HG03558 (cell line): ENCODE data around the gene KIF27.
A peak's percentile ranks its signal among the peaks of the same experiment; 100 is the strongest.
"Not testable (repeated sequence)": the region's sequence is repeated elsewhere in the genome, so short reads cannot be mapped to it uniquely, and the experiment has no call there.

Experiments used
- ATAC-seq: cut with Tn5 transposase; IDR thresholded peaks from one replicate; pipeline ENCODE4 v1.9.1; 2021; ENCODE audit warnings: moderate number of reproducible peaks; ENCODE audit not compliant: unreplicated experiment; ENCODE audit errors: extremely low read depth

The KIF27 gene

GRCh38 chr9:83932851-83933250 is 11.6 kb upstream of the KIF27 start:
- ATAC-seq: no peak

DNA sequence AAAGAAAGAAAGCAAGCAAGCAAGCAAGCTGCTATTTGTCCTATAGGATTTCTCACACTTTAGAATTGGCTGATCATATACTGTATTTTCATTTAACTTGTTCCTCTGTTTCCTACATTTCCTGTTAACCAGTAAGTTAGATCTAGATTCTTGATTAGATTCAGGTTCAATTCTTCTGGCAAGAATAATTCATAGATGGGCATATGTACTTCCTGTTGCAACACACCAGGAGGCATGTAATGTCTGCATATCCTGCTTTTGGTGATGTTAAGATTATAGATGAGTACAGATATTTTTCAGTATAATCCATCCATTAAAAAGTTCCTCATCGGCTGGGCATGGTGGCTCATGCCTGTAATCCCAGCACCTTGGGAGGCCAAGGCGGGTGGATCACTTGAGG is 10.8 kb upstream of the KIF27 start:
- no peak for ATAC-seq

- no peak for ATAC-seq
These were observed 9.6 kb upstream of the KIF27 start for GRCh38 chr9:83930881-83931280.

GRCh38 chr9:83927591-83927990 is 6.4 kb upstream of the KIF27 start:
- no peak for ATAC-seq

GRCh38 chr9:83920469-83920926 is 734 bp downstream of the KIF27 start:
- ATAC-seq: no peak

DNA sequence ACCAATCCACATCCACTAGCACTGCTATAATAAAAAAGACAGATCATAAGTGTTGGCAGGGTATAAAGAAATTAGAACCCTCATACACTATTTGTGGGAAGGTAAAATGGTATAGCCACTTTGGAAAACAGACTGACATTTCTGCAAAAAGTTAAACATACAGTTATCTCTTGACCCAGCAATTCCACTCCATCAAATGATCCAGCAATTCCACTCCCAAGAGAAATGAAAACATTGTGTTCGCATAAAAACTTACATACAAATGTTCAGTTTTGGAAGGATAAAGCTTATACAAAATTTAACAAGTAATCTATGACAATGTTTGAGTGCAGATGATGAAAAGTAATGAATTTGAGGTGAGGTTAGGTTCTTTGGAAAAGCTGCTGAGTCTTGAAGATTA is 2.1 kb downstream of the KIF27 start:
- ATAC-seq: no peak

DNA sequence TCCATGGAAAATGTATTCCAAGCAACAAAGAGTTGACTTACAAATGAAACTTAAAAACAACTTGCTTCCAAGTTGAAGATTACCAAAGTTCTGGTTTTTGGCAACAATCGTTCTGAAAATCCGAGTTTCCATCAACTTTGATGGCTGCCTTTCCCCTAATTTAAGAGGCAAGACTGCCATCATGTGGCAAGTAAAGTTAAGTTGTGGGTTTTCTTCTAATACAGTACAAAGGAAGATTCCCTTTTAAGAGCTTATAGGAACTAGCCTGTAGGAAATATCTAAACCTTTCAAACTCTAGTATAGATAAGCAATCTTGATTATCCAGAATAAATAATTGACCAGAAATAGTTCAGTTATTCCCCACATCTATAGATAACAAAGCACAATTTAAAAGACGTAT is 9.0 kb downstream of the KIF27 start:
- ATAC-seq: peak; percentile 52

- no peak for ATAC-seq
These were observed 15.1 kb downstream of the KIF27 start for GRCh38 chr9:83906144-83906543.

- not testable (repeated sequence) for ATAC-seq
These were observed 20.6 kb downstream of the KIF27 start for GRCh38 chr9:83900615-83901014.

GRCh38 chr9:83894301-83894700 is 26.9 kb downstream of the KIF27 start:
- ATAC-seq: not testable (repeated sequence)

DNA sequence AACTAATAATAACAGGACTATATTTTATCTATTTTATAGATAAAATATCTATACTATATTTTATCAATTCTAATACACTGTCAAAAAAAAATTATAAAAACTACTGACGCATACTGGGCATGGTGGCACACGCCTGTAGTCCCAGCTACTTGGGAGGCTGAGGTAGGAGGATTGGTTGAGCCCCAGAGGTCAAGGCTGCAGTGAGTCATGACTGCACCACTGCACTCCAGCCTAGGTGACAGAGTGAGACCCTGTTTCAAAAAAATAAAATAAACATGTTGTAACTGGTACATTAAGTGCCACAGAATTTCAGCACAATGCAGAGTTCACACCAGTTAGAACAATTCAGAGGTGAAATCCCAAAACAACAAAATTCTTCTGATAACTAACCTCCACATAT is 34.7 kb downstream of the KIF27 start:
- ATAC-seq: not testable (repeated sequence)

DNA sequence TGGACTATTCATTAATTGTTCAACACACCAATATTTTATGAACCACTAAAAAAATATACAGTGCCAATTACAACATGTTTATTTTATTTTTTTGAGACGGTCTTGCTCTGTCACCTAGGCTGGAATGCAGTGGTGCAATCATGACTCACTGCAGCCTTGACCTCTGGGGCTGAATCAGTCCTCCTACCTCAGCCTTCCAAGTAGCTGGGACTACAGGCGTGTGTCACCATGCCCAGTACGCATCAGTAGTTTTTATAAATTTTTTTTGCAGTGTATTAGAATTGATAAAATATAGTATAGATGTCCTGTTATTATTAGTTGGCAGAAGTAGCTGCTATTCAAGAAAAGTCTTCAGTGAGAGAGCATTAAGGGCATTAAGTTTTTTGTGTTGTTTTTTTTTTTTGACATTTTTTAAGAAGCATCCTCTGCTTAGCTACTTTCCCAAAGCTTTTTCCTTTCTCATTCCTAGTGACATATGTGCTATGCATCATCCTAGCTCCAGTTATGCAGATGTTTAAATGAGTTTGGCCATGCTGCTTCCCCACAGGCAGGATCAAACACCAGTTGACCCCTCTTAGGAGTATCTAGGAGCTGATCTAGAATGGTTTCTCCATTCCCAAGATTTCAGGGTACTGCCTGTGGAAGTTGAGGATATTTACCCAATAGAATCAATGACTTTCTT is 35.5 kb downstream of the KIF27 start:
- not testable (repeated sequence) for ATAC-seq

- ATAC-seq: not testable (repeated sequence)
These were observed 39.4 kb downstream of the KIF27 start for GRCh38 chr9:83881687-83882408.

GRCh38 chr9:83875559-83875958 is 45.7 kb downstream of the KIF27 start:
- not testable (repeated sequence) for ATAC-seq

- not testable (repeated sequence) for ATAC-seq
These were observed 71.3 kb downstream of the KIF27 start for GRCh38 chr9:83849895-83850294.

DNA sequence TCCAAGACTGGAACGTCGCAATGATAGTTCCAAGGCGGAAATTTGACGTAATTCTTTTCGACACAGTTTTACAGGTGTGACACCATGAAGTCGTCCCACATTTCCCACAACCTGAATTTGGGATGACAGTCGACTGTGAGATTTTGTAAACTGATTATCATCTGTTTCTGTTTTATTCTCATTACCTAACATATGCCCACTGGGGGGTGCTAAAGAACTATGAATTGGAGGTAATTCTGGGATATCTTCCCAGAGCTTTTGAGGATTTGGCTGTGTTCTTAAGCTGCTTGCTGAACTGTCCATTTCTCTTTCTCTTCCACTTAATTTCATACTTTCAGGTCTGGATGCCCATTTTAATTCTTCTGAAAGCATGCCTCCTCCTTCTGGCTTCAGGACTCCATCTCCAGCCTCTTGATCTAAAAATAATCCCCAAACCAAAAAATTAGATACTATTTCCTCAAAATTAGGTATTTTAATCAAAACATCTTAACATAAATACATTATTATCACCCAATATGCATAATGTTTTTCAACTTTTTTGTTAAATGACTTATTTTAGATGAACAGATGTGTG is 84.1 kb downstream of the KIF27 start:
- not testable (repeated sequence) for ATAC-seq

DNA sequence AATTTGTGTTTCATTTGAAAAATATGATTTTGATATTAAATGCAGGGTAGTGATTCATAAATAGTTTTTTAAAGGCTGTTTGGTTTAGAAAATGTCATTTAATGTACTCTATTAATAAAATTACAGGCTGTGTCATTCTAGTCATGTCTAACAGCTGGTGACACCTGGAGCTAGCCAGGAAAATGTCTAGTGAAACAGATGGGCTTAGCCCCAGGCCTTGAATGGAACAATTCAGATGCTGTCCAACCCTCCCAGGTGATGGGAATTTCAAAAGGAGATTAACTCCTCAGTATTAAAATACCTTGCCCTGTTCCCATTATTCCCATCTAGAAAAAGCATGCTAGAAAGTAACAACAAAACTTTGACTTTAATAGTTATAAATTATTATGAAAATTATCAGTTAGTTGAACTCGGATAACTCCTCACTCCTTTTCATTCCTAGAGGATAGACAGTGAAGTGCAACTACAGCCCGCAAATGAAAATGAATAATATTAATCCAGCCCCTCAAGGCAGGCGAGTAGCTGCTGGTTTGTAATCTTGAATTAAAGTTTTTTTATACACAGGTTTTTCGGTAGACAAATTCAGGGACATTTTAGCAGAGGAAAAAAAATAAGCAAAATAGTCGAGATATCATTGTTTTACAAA is 90.7 kb downstream of the KIF27 start:
- not testable (repeated sequence) for ATAC-seq

- not testable (repeated sequence) for ATAC-seq
These were observed 96.1 kb downstream of the KIF27 start for GRCh38 chr9:83824986-83825623.

- ATAC-seq: peak; percentile 46
These were observed 103.6 kb downstream of the KIF27 start, which contains the start of gene GKAP1 for GRCh38 chr9:83817356-83818278. Gene GKAP1 (minus strand): TSS chr9:83817769. CDS start chr9:83806517, 11,252 bp downstream.
